PC-9 (cell line): ENCODE results near the gene ACTN1.

ENCODE experiments used
- CTCF ChIP-seq: fragments of 200-600 bp; sonication (generic); conservative IDR thresholded peaks from 2 replicates; pipeline ENCODE4 v1.6.1; 2017; ENCODE audit warnings: mixed run types, antibody characterized with exemption, mild to moderate bottlenecking, moderate library complexity
- EZH2 ChIP-seq: fragments of 200-600 bp; sonication (generic); IDR thresholded peaks from 2 replicates; pipeline ENCODE4 v1.8.0; 2017; ENCODE audit warnings: antibody characterized with exemption, low read depth

GRCh38 chr14:68962681-68963080, 16.4 kb downstream of the ACTN1 start:
- TF ChIP-seq CTCF = no peak
- TF ChIP-seq EZH2 = no peak
